Left ventricle myocardium inferior (tissue), 1 donor: ENCODE measurements around the gene PBX1. TPM values are rescaled to one million over a fixed set of nuclear protein-coding genes. Genes with fewer than 3 reads are reported as not detected.

ENCODE experiments used
- DNase-seq: peaks from one replicate; pipeline ENCODE4 v3.0.0-alpha.2; 2020
- H3K27ac ChIP-seq: fragments of 200-600 bp; replicated peaks from 2 replicates; pipeline ENCODE4 v1.8.0; 2021
- H3K27me3 ChIP-seq: fragments of 200-600 bp; 2 replicates; pipeline ENCODE4 v1.8.0; 2021; ENCODE audit warnings: low read depth
- H3K36me3 ChIP-seq: fragments of 200-600 bp; 2 replicates; pipeline ENCODE4 v1.8.0; 2021
- H3K4me1 ChIP-seq: fragments of 200-600 bp; 2 replicates; pipeline ENCODE4 v1.8.0; 2021
- H3K4me3 ChIP-seq: fragments of 200-600 bp; 2 replicates; pipeline ENCODE4 v1.8.0; 2021; ENCODE audit warnings: mild to moderate bottlenecking, moderate library complexity
- H3K9me3 ChIP-seq: fragments of 200-600 bp; replicated peaks from 2 replicates; pipeline ENCODE4 v1.8.0; 2021
- CTCF ChIP-seq: fragments of 200-600 bp; IDR thresholded peaks from 2 replicates; pipeline ENCODE4 v1.8.0; 2021; ENCODE audit warnings: antibody characterized with exemption, mild to moderate bottlenecking, borderline replicate concordance
- intact Hi-C: fragments of 100-400 bp; cut with micrococcal nuclease; formaldehyde crosslinking; loops from one replicate; pipeline ENCODE4 v1.11.0; 2022
- total RNA-seq: library from RNA; stranded (reverse); fragmentation: NEBNext Ultra II Directional; extraction: Animal tissue kit (Norgen Biotek cat#: 25700); gene quantifications from one replicate; pipeline ENCODE4 v1.2.1, GENCODE V29; 2021
- donor health status: DM: no; HTN: yes; CAD: no; lungs with severe emphysema.

The PBX1 gene
- total RNA-seq, 1 donor from 2014 or later = 73.2 TPM

GRCh38 chr1:164605254-164606091 is 46.5 kb downstream of the PBX1 start:
- H3K27me3 ChIP-seq = no peaks in the 10 kb centered on the region
- H3K36me3 ChIP-seq = no peaks in the 10 kb centered on the region
- H3K4me3 ChIP-seq = no peak overlapping the region
- H3K4me1 ChIP-seq = peaks cover 88% of the 10 kb centered on the region
- intact Hi-C loops = no loop called here
- DNase-seq = no peak
- no peak overlapping the region for H3K27ac ChIP-seq
- TF ChIP-seq CTCF = no peak
- no peaks in the 10 kb centered on the region for H3K9me3 ChIP-seq

GRCh38 chr1:164607351-164607750 is 48.4 kb downstream of the PBX1 start:
- intact Hi-C loops = no loop called here
- peaks cover 93% of the 10 kb centered on the region for H3K4me1 ChIP-seq
- H3K9me3 ChIP-seq = no peaks in the 10 kb centered on the region
- H3K27me3 ChIP-seq = no peaks in the 10 kb centered on the region
- TF ChIP-seq CTCF = no peak
- DNase-seq = no peak
- H3K36me3 ChIP-seq = no peaks in the 10 kb centered on the region
- H3K4me3 ChIP-seq = no peak overlapping the region
- peak overlapping the region; percentile 73 for H3K27ac ChIP-seq

GRCh38 chr1:164608651-164609057 is 49.7 kb downstream of the PBX1 start:
- Histone ChIP-seq H3K4me3 (no peak overlapping the region), H3K27me3 (no peaks in the 10 kb centered on the region), H3K9me3 (no peaks in the 10 kb centered on the region), H3K36me3 (no peaks in the 10 kb centered on the region), H3K4me1 (peaks cover 93% of the 10 kb centered on the region), H3K27ac (peak overlapping the region; percentile 73)
- no peak for DNase-seq
- TF ChIP-seq CTCF = no peak
- intact Hi-C loops = no loop called here

GRCh38 chr1:164609089-164609488 is 50.1 kb downstream of the PBX1 start:
- no peak for TF ChIP-seq CTCF
- peaks cover 95% of the 10 kb centered on the region for H3K4me1 ChIP-seq
- intact Hi-C loops = no loop called here
- no peaks in the 10 kb centered on the region for H3K27me3 ChIP-seq
- no peak overlapping the region for H3K4me3 ChIP-seq
- peak overlapping the region; percentile 73 for H3K27ac ChIP-seq
- H3K9me3 ChIP-seq = no peaks in the 10 kb centered on the region
- H3K36me3 ChIP-seq = no peaks in the 10 kb centered on the region
- no peak for DNase-seq

GRCh38 chr1:164610538-164611222 is 51.7 kb downstream of the PBX1 start:
- intact Hi-C loops = no loop called here

More at GRCh38 chr1:164610538-164611222, 51.7 kb downstream of the PBX1 start:
- Histone ChIP-seq H3K9me3 (no peaks in the 10 kb centered on the region), H3K27ac (peak overlapping the region; percentile 73), H3K4me3 (no peak overlapping the region), H3K36me3 (no peaks in the 10 kb centered on the region), H3K27me3 (no peaks in the 10 kb centered on the region), H3K4me1 (peaks cover 94% of the 10 kb centered on the region)
- no peak for DNase-seq
- TF ChIP-seq CTCF = no peak
